GM21825 (cell line): ENCODE data around the gene ZNF385C.

Source experiments
- ATAC-seq: cut with Tn5 transposase; IDR thresholded peaks from one replicate; pipeline ENCODE4 v1.9.1; 2021; ENCODE audit warnings: mild to moderate bottlenecking, moderate library complexity; ENCODE audit not compliant: unreplicated experiment

ZNF385C gene

DNA sequence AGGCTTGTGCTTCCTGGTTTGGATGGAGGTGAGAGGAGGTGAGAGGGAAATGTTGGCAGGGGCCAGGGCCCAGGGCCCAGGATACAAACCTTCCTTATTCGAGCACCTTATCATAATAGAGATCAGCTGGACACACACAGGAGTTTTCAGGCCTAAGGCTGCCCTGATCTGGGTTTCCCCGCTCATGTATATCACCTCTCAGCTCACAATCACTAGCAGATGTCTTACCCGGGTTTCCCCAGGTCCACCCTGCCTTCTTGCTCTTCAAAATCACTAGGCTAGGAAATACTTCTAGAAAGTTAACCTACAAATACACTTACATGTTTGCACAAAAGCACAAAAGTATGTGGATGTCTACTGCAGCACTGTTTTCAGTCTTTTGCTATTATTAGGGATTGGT is 28.6 kb upstream of the ZNF385C start:
- no peak for ATAC-seq

DNA sequence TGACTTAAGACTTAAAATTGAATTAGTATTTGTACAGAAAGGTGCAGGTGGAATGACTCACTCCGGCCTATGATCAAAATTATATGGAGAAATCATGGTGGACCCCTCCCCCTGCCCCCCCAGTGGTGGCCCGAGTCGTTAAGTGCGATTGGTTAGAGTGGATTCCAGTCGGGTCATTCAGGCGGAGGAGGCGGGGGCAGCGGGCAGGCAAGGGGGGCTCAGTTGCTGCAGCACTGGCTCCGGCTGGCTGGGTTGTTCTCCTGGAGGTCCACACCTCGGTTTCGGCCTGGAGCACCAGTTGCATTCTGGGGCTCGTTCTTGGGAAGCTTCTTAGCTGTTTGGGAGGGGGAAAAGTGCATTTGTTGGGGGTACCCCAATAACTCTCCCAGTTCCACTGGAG is 27.3 kb upstream of the ZNF385C start:
- no peak for ATAC-seq

DNA sequence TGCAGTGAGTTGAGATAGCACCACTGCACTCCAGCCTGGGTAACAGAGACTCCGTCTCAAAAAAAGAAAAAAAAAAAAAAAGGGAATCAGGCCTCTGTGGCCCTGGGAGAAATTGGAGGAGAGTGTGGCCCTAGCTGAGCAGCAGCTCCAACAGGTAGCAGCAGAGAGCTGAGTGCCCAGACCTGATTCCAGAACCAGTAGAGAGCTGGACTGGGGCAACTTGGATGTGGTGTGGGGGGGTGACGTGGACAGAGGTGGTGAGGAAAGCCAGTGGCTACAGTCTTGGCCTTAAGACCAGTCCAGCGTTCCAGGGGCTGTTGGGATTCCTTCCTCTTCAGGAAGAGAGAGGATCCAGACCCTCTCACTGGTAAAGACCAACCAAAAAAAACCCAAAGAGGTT is 26.0 kb upstream of the ZNF385C start:
- ATAC-seq = no peak

DNA sequence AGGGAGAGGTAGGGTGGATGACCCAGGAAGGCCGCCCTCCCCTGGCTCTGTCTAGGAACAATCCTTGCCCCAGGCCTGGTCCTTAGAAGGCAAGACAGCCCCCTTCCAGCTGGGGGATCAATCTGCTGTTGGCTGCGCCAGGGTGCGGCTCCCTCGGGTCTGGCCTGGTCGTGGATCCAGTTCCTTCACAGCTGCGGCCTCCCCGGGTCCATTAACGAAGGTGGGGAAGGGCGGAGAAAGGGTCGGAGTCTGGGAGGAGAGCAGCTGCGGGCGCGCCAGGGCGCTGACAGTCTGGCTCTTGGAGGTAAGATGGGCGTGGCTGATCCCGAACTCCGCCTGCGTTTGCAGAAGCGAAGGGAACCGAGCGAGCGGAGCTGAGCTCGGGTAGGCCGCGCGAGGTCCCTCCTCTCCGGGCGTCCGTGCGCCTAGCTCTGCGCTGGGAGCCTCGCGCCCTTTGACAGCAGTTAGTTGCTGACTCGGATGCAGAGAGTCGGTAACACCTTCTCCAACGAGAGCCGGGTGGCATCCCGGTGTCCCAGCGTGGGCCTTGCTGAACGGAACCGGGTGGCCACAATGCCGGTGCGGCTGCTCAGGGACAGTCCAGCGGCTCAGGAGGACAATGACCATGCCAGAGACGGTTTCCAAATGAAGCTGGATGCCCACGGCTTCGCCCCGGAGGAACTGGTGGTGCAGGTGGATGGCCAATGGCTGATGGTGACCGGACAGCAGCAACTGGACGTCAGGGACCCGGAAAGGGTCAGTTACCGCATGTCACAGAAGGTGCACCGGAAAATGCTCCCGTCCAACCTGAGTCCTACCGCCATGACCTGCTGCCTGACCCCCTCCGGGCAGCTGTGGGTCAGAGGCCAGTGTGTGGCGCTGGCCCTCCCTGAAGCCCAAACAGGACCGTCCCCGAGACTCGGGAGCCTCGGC is 24.4 kb upstream of the ZNF385C start, which contains the start of gene HSPB9:
TSS of gene HSPB9 (plus strand) at position 434 of the 933 bp plus-strand sequence. CDS start at position 481, 47 bp downstream.
- no peak for ATAC-seq

DNA sequence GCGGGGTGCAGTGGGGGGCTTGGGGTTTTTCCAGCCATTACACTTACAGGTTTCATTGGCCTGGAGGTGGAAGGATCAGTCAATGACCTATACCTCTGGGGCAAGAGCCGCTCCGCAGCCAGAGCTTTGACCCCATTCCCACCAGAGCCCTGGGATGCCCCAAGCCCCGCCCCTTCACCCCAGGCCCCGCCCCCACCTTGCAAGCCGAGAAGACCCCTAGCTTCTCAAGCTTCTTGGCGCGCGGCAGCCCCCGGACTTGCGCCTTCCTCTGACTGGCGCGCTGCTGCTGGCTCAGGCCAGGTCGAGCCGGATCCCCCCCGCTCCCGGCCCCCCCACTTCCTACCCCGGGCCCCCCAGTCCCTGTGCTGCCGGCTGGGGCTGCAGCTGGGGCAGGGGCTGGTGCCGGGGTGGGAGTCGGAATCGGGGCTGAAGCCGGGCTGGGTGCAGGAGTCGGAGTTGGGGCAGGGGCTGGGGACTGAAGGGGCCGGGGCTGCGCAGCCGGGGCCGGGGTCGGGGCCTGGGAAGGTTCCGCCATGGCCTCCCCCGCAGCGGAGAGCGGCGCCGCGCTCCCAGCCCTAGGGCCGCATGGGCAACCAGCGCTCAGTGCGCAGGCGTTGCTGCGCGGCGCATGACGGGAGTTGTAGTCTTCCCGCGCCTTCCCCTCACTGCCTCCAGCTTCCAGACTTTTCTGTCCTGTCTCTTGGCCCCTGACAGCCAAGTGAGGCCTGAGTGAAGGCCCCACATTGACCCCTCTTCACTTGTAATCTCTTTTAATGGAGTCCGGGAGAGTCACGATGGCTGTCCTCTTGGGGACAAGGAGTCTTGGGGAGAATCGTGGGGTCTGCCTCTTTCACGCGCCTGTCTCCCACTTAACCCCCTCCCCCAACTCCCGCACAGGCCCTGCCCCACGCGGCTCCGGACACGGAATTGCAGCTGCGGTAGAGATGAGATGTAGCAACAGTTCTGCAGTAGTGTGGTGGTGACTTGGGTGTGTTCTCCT is 22.8 kb upstream of the ZNF385C start, which contains the start of gene KAT2A:
TSS of gene KAT2A (minus strand) at position 598 of the 1,000 bp plus-strand sequence. CDS start at position 535, 63 bp downstream.
- ATAC-seq = no peak

DNA sequence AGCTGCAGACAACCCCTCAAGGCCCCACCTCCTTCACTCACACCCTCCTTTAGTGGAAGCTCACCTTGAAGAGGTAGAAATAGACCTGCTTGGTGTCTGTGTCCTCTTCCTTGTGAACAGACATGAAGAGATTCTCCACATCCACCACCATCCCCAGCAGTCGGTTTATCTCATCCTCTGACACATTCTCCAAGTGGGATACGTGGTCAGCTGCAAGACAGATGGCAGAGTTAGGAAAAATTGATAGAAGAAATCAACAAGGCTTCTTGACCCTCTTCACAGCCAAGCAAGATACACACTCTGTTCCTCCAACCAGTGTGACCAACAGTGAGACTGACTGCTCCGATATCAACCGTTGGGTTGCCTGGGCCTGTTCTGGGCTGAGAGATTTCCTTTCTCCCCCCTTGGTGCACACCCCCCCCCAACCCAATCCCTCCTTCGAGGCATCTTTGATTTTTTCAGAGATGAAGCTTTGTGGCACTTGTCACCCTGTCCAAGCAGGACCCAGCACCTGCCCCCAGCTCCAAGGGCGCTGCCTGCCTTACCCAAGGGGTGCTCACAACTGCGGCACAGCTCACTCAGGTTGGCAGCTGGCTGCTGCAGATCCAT is 22.0 kb upstream of the ZNF385C start:
- ATAC-seq = no peak

DNA sequence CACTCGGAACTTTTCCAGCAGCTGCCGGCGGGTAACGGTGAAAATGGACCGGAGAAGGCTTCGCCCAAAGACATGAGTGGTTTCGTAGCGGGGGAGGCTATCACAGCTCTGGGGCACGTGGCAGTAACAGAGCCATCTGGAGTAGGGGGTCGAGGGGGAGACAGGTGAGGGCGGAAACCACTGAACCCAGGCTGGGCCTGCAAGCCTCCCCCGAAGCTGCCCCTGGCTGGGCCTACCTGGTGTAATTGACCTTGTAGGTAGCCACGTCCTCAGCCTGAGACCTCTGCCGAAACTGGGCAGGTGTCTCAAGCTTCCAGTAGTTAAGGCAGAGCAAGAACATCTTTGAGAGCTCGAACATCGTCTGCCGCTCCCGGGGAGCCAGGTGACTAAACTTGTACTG is 21.0 kb upstream of the ZNF385C start:
- no peak for ATAC-seq

DNA sequence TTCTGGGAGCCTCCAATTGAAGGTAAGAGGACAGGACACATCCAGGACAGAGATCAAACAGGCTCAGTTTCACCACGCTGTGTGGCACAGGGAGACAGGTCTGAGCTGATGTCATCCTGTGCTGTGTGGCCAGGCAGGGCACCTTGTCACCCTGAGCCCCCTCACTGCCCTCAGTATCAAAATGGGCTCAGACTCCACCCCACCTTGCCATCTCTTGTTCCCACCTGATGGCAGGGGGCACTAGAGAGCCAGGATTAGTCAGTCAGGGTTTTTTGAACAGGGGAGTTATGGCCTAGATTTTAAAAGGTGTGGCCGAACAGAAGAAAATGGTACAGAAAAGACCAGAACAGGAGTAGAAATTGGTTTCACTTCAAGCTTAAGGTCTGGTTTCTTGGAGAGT is 20.3 kb upstream of the ZNF385C start:
- ATAC-seq = no peak

DNA sequence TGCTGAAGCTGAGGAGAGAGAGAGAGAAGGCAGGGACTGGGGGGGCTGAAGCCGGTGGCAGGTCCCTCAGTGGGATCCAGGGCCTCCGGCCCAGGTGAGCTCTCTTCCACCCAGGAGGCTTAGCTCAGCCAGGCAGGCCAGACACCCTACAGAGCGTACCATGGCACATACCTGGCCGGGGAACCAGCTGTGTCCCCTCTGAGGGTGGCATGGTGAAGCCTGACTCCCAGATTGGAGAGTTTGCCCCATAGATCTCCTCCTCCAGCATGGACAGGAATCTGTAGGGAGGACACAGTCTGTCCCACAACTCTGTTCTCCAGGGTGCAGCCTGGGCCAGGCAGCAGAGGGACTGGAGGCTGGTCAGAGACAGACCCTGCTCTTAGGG is 19.8 kb upstream of the ZNF385C start:
- ATAC-seq = no peak

DNA sequence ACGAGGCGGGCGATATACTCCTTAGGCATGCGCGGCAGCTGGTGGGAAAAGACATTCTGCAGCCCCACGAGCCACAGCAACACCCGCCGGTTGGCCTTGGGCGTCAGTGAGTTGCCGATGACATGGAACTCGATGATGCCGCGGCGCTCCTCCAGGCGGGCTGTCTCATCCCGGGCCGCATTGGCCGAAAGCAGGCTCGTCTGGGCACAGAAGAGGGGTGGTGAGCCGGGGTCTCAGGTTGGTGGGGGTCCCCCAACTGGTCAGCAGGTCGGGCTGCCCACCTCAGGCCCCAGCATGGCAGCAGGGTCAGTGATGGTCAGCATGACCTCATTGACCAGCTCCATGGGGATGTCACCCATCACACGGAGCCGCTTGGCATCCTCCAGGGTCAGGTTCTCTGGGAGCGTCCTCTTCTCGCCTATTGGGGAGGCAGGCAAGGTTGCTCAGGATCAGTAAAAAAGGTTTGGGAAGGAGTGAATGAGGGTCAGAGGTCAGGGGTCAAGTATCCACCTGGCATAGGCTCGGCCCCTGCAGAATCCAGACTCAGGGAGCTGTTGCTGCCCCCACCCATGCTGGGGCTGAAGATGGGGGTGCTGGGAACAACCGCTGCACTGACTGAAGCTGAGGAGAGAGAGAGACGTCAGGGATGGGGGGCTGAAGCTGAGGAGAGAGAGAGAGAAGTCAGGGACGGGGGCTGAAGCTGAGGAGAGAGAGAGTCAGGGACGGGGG is 19.3 kb upstream of the ZNF385C start:
- no peak for ATAC-seq

DNA sequence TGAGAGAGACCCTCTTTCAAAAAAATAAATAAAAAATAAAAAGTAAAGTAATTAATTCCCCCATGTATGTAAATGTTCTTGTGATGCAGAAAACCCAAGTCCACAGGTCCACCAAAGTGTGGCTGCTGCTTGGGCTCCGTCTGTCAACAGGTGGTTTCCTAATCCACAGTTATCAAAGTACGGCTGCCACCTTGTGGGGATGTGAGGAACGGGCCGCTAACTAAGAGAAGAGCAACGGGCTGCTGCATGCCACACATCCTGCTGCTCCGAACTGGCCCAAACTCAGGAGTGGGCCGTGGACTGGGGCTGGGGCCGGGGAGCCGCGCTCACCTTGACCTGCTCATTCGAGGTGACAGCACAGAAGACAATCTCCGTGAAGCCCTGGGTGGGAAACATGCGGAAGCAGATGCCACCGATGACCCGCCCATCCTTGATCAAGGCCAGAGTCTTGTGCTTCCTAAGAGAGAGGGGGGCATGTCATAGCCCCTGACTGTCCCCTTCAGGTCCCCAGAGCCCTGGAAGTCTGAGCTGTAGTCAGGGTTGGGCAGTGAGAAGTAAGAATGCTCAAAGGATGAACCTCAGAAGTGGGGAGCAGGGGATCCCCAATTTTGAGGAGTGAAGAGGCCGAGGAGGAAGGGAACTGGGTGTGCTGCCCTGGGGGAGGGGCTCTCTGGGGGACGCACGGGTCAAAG is 18.6 kb upstream of the ZNF385C start:
- ATAC-seq = peak; percentile 32

DNA sequence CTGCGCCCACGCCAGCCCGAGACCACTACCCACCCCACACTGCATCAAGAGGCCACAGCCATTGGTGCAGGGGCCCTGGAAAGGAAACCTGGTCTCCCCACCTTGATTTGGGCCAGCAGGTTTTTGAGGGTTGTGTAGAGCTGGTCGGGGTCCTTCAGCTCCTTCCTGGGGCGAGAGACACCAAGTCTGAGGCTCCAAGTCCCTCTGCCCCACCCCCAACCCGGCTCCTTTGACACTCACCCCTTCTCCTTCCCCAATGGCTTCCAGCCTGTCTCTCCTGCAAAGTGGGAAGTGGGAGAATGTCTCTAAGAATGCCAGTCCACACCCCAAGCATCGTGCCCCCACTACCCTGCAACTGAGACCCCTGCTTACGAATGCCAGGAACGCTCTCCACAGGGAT is 15.8 kb upstream of the ZNF385C start:
- ATAC-seq = no peak

DNA sequence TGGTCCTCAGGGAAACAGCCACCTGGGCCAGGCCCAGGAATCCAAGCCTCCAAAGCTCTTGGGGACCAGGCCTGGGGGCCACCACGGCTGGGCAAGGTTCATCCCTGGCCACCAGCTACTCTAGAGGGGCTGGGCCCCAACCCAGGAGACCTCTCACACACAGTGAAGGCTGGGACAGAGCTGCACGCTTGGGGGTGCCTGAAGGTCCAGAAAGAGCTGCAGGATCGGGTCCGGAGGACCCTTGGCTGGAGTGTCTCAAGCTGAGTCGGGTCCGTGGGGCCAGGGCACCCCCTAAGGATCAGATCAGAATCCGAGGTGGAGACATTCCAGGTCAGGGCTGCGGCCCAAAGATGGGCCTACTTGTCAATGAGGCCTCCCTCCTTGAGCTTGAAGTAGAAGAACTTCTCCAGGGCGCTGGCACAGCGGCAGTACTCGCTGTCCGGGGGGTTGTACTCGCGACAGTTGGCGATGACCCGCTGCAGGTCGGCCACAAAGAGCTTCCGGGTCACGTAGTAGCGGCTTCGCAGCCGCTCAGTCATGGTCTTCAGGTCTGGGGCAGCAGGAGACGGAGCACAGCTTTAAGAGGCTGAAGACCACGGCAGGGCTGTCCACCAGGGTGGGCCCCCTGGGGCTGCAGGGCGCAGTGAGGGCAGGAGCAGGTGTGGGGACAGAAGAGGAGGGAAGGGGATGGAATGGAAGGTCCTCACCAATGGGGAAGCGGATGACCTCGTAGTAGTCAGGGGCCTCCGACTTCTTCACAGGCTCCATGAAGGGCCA is 15.2 kb upstream of the ZNF385C start:
- no peak for ATAC-seq

DNA sequence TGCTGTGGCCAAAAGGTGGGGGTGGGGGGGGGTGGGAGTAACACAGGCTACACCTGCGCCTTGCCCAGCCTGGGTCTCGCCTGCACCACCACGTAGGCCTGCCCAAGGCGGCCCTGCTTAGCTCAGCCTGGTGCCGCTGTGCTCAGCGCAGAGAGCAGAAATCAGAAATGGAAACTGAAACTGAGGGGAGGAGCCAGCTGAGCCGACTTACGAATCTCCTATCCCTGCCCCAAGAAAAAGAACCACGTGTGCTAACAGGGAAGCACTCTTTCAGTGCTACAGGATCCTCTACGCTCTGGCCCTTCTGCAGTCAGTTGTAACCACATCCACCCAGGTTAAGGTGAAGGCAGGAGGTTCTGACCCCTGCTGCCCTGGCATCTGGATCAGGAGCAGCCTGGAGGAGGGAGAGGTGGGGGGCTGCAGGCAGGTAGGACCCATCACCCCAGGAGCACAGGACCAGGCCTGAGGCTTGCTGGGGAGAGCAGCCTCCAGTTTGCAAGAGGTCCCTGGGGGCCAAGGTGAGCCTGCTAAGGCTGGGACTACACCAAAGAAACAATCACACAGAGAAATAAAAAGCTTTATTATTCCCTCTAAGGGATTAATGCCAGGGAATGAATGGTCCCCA is 14.4 kb upstream of the ZNF385C start, which contains the start of gene DHX58:
TSS of gene DHX58 (minus strand) at position 163 of the 625 bp plus-strand sequence. CDS start 822 bp downstream, outside the sequence.
- ATAC-seq = peak; percentile 57

DNA sequence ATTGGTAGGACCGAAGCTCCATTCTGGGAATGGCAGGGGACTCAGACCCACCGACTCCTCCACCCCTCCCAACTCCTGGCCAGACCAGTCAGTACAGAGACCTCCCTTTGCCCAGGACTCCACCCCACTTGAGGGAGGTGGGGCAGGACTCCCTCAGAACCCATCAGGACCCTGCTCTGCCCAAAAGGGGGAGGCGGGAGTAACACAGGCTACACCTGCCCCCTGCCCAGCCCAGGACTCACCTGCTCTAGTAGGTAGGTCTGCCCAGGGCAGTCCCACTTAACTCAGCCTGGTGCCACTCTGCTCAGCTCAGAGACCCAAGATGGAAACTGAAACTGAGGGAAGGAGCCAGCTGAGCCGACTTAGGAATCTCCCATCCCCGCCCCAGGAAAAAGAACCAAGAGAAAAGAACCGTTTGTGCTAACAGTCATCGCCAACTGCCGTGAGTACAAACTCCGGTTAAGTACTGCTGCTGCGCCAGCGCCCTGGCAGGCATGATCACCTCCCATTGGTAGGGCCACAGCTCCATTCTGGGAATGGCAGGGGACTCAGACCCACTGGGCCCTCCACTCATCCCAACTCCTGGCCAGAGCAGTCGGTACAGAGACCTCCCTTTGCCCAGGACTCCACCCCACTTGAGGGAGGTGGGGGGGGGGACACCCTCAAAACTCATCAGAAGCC is 13.7 kb upstream of the ZNF385C start:
- peak; percentile 1 for ATAC-seq

DNA sequence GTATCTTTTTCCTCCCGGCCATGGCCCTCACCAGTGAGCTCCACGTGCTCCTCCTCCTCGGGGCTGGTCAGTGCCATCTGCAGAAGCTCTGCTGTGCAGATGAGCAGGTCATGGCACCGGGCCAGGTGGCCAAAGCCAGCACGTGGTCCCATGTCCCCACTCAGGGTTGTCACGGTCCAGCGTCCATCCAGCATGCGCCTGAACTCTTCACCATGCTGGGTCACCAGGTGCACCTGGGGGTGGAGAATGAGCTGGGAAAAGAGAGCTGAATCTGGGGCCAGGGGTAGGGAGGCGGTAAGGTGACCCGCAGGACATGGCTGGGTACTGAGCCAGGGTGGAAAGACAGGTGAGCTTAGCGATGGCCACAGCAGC is 13.0 kb upstream of the ZNF385C start:
- ATAC-seq = no peak

DNA sequence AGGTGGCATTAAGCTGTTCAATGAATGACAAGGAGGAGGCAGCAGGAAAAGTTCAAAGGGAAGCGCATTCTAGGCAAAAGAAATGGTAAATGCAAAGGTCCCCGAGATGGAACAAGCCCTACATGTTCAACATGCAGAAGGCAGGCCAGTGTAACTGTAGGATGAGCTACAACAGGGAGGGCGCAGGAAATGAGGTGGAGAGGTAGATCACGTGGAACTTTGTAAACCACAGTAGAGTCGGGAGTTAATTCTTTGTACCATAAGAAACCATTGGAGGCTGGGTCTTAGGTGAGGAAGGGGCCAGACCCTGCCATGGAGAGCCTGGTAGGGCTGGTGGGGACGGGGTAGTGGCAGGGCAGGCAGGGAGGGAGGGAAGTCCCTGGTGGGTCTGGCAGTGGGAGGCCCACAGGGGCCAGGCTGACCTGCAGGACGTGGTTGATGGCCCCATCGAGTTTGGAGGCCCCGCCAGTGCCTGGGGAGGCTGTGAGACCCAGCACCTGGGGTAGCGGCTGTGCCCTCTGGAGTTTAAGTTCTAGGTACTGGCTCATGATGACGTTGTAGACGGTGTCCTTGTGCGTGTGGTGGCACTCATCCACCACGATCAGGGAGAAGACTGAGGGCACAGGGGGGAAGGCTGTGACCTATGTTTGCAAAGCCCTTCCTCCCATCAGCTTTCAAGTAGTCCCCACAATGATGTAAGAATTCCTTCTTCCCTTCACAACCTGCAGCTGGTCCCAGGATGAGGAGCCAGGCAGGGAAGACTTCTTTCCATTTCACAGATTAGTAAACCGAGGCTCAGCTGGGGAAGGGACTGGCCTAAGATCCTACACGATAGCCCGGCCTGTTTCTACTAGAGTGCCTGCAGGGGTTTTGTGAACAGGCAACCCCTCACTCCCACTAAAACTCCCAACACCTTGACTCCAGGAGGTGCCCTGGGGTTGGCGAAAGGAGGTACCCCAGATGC is 12.3 kb upstream of the ZNF385C start:
- no peak for ATAC-seq
